WTC11 (cell line): ENCODE measurements around the gene ASIC3. TPM values are rescaled to one million over a fixed set of nuclear protein-coding genes. Genes with fewer than 3 reads are reported as not detected.

Source experiments
- ATAC-seq: fragments of 200-7000 bp; cut with Tn5 transposase; 2 replicates; pipeline ENCODE4 v1.10.0; 2021; ENCODE audit warnings: mild to moderate bottlenecking, moderate library complexity
- CTCF ChIA-PET: fragments of 300-600 bp; sonication (Branson Sonifier 250); formaldehyde crosslinking; loops from one replicate; lab custom pipeline; 2021; ENCODE audit warnings: antibody characterized with exemption; lab: Charles Lee
- POLR2A ChIA-PET: fragments of 350-600 bp; sonication (Branson Sonifier 250); formaldehyde crosslinking; loops from one replicate; lab custom pipeline; 2021; ENCODE audit warnings: antibody characterized with exemption; lab: Charles Lee
- DNase-seq: peaks from one replicate; pipeline ENCODE4 v3.0.0; 2021; ENCODE audit warnings: low spot score
- H3K27ac Mint-ChIP-seq: 2 replicates; pipeline ENCODE4 v1.8.0; 2021; ENCODE audit warnings: mixed read lengths
- H3K27me3 Mint-ChIP-seq: 2 replicates; pipeline ENCODE4 v1.8.0; 2021; ENCODE audit warnings: low read depth, mild to moderate bottlenecking, moderate library complexity, mixed read lengths
- H3K36me3 Mint-ChIP-seq: 2 replicates; pipeline ENCODE4 v1.8.0; 2021; ENCODE audit warnings: mixed read lengths
- H3K4me1 Mint-ChIP-seq: 2 replicates; pipeline ENCODE4 v1.8.0; 2022; ENCODE audit warnings: mixed read lengths
- H3K4me3 Mint-ChIP-seq: 2 replicates; pipeline ENCODE4 v1.8.0; 2021; ENCODE audit warnings: mild to moderate bottlenecking, moderate library complexity, mixed read lengths
- H3K9me3 Mint-ChIP-seq: 2 replicates; pipeline ENCODE4 v1.8.0; 2021; ENCODE audit warnings: mixed read lengths
- CREM ChIP-seq: sonication (generic); formaldehyde crosslinking; IDR thresholded peaks from 2 replicates; pipeline ENCODE4 v1.8.1; 2022; ENCODE audit warnings: mild to moderate bottlenecking, missing genetic modification reagents, moderate library complexity
- EMX1 ChIP-seq: fragments of 250-450 bp; sonication (Bioruptor Pico); IDR thresholded peaks from 2 replicates; pipeline ENCODE4 v1.8.0; 2021; ENCODE audit warnings: mild to moderate bottlenecking
- GRHL2 ChIP-seq: fragments of 250-450 bp; sonication (Bioruptor Pico); IDR thresholded peaks from 2 replicates; pipeline ENCODE4 v1.8.0; 2022; ENCODE audit warnings: mild to moderate bottlenecking, moderate library complexity; ENCODE audit not compliant: insufficient replicate concordance, severe bottlenecking
- GTF2I ChIP-seq: fragments of 250-450 bp; sonication (Bioruptor Pico); conservative IDR thresholded peaks from 2 replicates; pipeline ENCODE4 v1.4.0; 2021; ENCODE audit warnings: mild to moderate bottlenecking
- JUN ChIP-seq: sonication (generic); formaldehyde crosslinking; IDR thresholded peaks from 2 replicates; pipeline ENCODE4 v1.8.0; 2023; ENCODE audit warnings: mild to moderate bottlenecking, missing genetic modification reagents
- MAX ChIP-seq: sonication (generic); formaldehyde crosslinking; IDR thresholded peaks from 2 replicates; pipeline ENCODE4 v1.8.0; 2022; ENCODE audit warnings: mild to moderate bottlenecking, missing genetic modification reagents
- PRDM15 ChIP-seq: sonication (generic); formaldehyde crosslinking; IDR thresholded peaks from 2 replicates; pipeline ENCODE4 v1.8.0; 2022; ENCODE audit warnings: missing genetic modification reagents
- RORB ChIP-seq: fragments of 250-450 bp; sonication (Bioruptor Pico); IDR thresholded peaks from 2 replicates; pipeline ENCODE4 v1.9.0; 2021; ENCODE audit warnings: mild to moderate bottlenecking
- ZBTB43 ChIP-seq: sonication (generic); formaldehyde crosslinking; IDR thresholded peaks from 2 replicates; pipeline ENCODE4 v1.8.1; 2023; ENCODE audit warnings: mild to moderate bottlenecking, missing genetic modification reagents
- ZNF232 ChIP-seq: sonication (generic); formaldehyde crosslinking; IDR thresholded peaks from 2 replicates; pipeline ENCODE4 v1.8.0; 2022; ENCODE audit warnings: mild to moderate bottlenecking, missing genetic modification reagents
- ZNF671 ChIP-seq: fragments of 250-450 bp; sonication (Bioruptor Pico); IDR thresholded peaks from 2 replicates; pipeline ENCODE4 v1.8.0; 2021; ENCODE audit warnings: mild to moderate bottlenecking
- total RNA-seq: library from RNA; stranded (reverse); gene quantifications from 3 replicates; pipeline ENCODE4 v1.2.3, GENCODE V29; 2021
- TF ChIP-seq, protein P1 (sequence below): sonication (generic); formaldehyde crosslinking; IDR thresholded peaks from 2 replicates; pipeline ENCODE4 v1.8.0; 2023; ENCODE audit warnings: missing genetic modification reagents, mild to moderate bottlenecking, borderline replicate concordance
- TF ChIP-seq, protein P2 (sequence below): sonication (generic); formaldehyde crosslinking; IDR thresholded peaks from 2 replicates; pipeline ENCODE4 v1.8.0; 2022; ENCODE audit warnings: mild to moderate bottlenecking, missing genetic modification reagents
- TF ChIP-seq, protein P3 (sequence below): sonication (generic); formaldehyde crosslinking; IDR thresholded peaks from 2 replicates; pipeline ENCODE4 v1.8.0; 2022; ENCODE audit warnings: mild to moderate bottlenecking, missing genetic modification reagents
- TF ChIP-seq, protein P4 (sequence below): fragments of 250-450 bp; sonication (Bioruptor Pico); IDR thresholded peaks from 2 replicates; pipeline ENCODE4 v1.8.0; 2021; ENCODE audit warnings: mild to moderate bottlenecking
- TF ChIP-seq, protein P5 (sequence below): sonication (generic); formaldehyde crosslinking; conservative IDR thresholded peaks from 2 replicates; pipeline ENCODE4 v1.8.1; 2023; ENCODE audit warnings: mild to moderate bottlenecking, low read depth, missing genetic modification reagents, moderate library complexity

ASIC3 gene
- total RNA-seq, 1 experiment from 2014 or later: 5.5 TPM

GRCh38 chr7:151013733-151014497, 34.4 kb upstream of the ASIC3 start (continued):
- TF ChIP-seq, protein P1, sequence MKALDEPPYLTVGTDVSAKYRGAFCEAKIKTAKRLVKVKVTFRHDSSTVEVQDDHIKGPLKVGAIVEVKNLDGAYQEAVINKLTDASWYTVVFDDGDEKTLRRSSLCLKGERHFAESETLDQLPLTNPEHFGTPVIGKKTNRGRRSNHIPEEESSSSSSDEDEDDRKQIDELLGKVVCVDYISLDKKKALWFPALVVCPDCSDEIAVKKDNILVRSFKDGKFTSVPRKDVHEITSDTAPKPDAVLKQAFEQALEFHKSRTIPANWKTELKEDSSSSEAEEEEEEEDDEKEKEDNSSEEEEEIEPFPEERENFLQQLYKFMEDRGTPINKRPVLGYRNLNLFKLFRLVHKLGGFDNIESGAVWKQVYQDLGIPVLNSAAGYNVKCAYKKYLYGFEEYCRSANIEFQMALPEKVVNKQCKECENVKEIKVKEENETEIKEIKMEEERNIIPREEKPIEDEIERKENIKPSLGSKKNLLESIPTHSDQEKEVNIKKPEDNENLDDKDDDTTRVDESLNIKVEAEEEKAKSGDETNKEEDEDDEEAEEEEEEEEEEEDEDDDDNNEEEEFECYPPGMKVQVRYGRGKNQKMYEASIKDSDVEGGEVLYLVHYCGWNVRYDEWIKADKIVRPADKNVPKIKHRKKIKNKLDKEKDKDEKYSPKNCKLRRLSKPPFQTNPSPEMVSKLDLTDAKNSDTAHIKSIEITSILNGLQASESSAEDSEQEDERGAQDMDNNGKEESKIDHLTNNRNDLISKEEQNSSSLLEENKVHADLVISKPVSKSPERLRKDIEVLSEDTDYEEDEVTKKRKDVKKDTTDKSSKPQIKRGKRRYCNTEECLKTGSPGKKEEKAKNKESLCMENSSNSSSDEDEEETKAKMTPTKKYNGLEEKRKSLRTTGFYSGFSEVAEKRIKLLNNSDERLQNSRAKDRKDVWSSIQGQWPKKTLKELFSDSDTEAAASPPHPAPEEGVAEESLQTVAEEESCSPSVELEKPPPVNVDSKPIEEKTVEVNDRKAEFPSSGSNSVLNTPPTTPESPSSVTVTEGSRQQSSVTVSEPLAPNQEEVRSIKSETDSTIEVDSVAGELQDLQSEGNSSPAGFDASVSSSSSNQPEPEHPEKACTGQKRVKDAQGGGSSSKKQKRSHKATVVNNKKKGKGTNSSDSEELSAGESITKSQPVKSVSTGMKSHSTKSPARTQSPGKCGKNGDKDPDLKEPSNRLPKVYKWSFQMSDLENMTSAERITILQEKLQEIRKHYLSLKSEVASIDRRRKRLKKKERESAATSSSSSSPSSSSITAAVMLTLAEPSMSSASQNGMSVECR (CRISPR knock-in tag): peak; percentile 94
- TF ChIP-seq ZNF671 (CRISPR knock-in tag) (no peak), GRHL2 (CRISPR knock-in tag) (no peak), ZNF232 (CRISPR knock-in tag) (peak; percentile 82; the same call in 1 of the 2 replicates), MAX (CRISPR knock-in tag) (peak; percentile 97), PRDM15 (CRISPR knock-in tag) (peak; percentile 50), CREM (CRISPR knock-in tag) (peak; percentile 87)
- TF ChIP-seq, protein P2, sequence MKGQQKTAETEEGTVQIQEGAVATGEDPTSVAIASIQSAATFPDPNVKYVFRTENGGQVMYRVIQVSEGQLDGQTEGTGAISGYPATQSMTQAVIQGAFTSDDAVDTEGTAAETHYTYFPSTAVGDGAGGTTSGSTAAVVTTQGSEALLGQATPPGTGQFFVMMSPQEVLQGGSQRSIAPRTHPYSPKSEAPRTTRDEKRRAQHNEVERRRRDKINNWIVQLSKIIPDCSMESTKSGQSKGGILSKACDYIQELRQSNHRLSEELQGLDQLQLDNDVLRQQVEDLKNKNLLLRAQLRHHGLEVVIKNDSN (CRISPR knock-in tag): peak; percentile 56; the same call in 1 of the 2 replicates

- ChIA-PET POLR2A (no interaction called here), CTCF (no interaction called here)
- Mint-ChIP-seq H3K9me3 (no peaks in the 10 kb centered on the region), H3K27me3 (peaks cover 71% of the 10 kb centered on the region), H3K36me3 (no peaks in the 10 kb centered on the region), H3K27ac (no peak overlapping the region), H3K4me3 (peak overlapping the region; percentile 75; the same call in 1 of the 2 replicates), H3K4me1 (peaks cover 48% of the 10 kb centered on the region)
- ATAC-seq (no peak), DNase-seq (no peak)
- TF ChIP-seq GTF2I (CRISPR knock-in tag) (no peak), JUN (no peak), RORB (CRISPR knock-in tag) (no peak), ZNF671 (CRISPR knock-in tag) (no peak), EMX1 (no peak), ZBTB43 (no peak)
- TF ChIP-seq, protein P3, sequence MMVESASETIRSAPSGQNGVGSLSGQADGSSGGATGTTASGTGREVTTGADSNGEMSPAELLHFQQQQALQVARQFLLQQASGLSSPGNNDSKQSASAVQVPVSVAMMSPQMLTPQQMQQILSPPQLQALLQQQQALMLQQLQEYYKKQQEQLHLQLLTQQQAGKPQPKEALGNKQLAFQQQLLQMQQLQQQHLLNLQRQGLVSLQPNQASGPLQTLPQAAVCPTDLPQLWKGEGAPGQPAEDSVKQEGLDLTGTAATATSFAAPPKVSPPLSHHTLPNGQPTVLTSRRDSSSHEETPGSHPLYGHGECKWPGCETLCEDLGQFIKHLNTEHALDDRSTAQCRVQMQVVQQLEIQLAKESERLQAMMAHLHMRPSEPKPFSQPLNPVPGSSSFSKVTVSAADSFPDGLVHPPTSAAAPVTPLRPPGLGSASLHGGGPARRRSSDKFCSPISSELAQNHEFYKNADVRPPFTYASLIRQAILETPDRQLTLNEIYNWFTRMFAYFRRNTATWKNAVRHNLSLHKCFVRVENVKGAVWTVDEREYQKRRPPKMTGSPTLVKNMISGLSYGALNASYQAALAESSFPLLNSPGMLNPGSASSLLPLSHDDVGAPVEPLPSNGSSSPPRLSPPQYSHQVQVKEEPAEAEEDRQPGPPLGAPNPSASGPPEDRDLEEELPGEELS (CRISPR knock-in tag): no peak
- TF ChIP-seq, protein P4, sequence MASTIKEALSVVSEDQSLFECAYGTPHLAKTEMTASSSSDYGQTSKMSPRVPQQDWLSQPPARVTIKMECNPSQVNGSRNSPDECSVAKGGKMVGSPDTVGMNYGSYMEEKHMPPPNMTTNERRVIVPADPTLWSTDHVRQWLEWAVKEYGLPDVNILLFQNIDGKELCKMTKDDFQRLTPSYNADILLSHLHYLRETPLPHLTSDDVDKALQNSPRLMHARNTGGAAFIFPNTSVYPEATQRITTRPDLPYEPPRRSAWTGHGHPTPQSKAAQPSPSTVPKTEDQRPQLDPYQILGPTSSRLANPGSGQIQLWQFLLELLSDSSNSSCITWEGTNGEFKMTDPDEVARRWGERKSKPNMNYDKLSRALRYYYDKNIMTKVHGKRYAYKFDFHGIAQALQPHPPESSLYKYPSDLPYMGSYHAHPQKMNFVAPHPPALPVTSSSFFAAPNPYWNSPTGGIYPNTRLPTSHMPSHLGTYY: no peak
- TF ChIP-seq, protein P5, sequence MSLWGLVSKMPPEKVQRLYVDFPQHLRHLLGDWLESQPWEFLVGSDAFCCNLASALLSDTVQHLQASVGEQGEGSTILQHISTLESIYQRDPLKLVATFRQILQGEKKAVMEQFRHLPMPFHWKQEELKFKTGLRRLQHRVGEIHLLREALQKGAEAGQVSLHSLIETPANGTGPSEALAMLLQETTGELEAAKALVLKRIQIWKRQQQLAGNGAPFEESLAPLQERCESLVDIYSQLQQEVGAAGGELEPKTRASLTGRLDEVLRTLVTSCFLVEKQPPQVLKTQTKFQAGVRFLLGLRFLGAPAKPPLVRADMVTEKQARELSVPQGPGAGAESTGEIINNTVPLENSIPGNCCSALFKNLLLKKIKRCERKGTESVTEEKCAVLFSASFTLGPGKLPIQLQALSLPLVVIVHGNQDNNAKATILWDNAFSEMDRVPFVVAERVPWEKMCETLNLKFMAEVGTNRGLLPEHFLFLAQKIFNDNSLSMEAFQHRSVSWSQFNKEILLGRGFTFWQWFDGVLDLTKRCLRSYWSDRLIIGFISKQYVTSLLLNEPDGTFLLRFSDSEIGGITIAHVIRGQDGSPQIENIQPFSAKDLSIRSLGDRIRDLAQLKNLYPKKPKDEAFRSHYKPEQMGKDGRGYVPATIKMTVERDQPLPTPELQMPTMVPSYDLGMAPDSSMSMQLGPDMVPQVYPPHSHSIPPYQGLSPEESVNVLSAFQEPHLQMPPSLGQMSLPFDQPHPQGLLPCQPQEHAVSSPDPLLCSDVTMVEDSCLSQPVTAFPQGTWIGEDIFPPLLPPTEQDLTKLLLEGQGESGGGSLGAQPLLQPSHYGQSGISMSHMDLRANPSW: no peak
These were observed 33.4 kb upstream of the ASIC3 start for GRCh38 chr7:151014950-151015349.
